Suprapubic skin (tissue), 4 donors: ENCODE measurements around the gene ANAPC13. TPM values are rescaled to one million over a fixed set of nuclear protein-coding genes. Genes with fewer than 3 reads are reported as not detected.
A peak's percentile ranks its signal among the peaks of the same experiment; 100 is the strongest.

ENCODE experiments used
- DNase-seq, 2 donors: peaks; one replicate each; pipeline ENCODE4 v3.0.0-alpha.2; 2019; ENCODE audit warnings: low spot score in 2 of 2
- H3K27ac ChIP-seq: fragments of 200-600 bp; sonication (generic); one replicate; pipeline ENCODE4 v1.5.1; 2019
- H3K27me3 ChIP-seq: fragments of 200-600 bp; sonication (generic); one replicate; pipeline ENCODE4 v1.5.1; 2019
- H3K36me3 ChIP-seq: fragments of 200-600 bp; sonication (generic); one replicate; pipeline ENCODE4 v1.5.1; 2019
- H3K4me1 ChIP-seq: fragments of 200-600 bp; sonication (generic); one replicate; pipeline ENCODE4 v1.5.1; 2019
- H3K4me3 ChIP-seq: fragments of 200-600 bp; sonication (generic); one replicate; pipeline ENCODE4 v1.5.1; 2019; ENCODE audit warnings: mild to moderate bottlenecking
- H3K9me3 ChIP-seq: fragments of 200-600 bp; sonication (generic); one replicate; pipeline ENCODE4 v1.5.1; 2019
- EP300 ChIP-seq: sonication (generic); formaldehyde crosslinking; IDR thresholded peaks from one replicate; pipeline ENCODE4 v1.6.1; 2017; ENCODE audit warnings: antibody characterized with exemption
- POLR2A ChIP-seq, 2 donors: fragments of 450-650 bp; IDR thresholded peaks; one replicate each; pipeline ENCODE4 v1.6.1; 2017; ENCODE audit warnings: antibody characterized with exemption in 2 of 2, mild to moderate bottlenecking in 2 of 2, moderate library complexity in 2 of 2
- POLR2AphosphoS5 ChIP-seq, 3 donors: sonication (generic); formaldehyde crosslinking; IDR thresholded peaks; one replicate each; pipeline ENCODE4 v1.6.1; 2017; ENCODE audit warnings: antibody characterized with exemption in 3 of 3
- WGBS: methylation state at CpG from one replicate; pipeline ENCODE4 v1.1.5; 2018; 5-methylcytosine and 5-hydroxymethylcytosine counted together
- total RNA-seq, 4 donors: library from RNA; depleted of rRNA; stranded (reverse); fragments of >200 nt; gene quantifications; one replicate each; pipeline ENCODE4 v1.1.0, GENCODE V29; 2016
- TF ChIP-seq, protein P1 (sequence below), 2 donors: fragments of 200-600 bp in 1 of 2; fragments of 450-650 bp in 1 of 2; sonication (generic) in 1 of 2; IDR thresholded peaks; one replicate each; pipeline ENCODE4 v1.5.1; 2016 to 2019; ENCODE audit warnings: antibody characterized with exemption in 2 of 2, mild to moderate bottlenecking in 1 of 2, moderate library complexity in 1 of 2

Gene ANAPC13
- total RNA-seq, 4 donors from 2014 or later = 20.8 to 51.2 (median 46.0) TPM

DNA sequence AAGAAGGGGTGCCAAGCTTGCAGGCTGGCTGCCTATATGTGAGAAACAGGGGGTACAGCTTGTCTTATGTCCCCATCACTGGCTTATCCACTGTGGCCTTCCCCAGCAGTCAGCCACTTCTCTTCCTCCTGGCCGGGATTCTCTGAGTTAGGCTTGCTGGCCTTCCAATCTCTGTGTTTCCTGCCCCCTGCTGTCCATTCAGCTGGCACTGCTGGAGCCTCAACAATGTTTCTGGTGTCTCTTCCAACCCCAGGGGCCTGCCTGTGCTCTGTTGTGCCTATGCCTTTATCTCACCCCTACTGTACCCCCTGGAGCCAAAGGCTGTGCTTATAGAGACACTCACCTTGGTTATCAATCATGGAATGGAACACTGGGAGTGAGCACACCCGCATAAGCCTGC, 36.5 kb downstream of the ANAPC13 start:
- WGBS = 42% methylated on average over 1 of the region's 2 CpGs
- Histone ChIP-seq H3K4me1 (peaks cover 21% of the 10 kb centered on the region), H3K27ac (no peak overlapping the region), H3K4me3 (no peak overlapping the region), H3K9me3 (no peaks in the 10 kb centered on the region), H3K36me3 (no peaks in the 10 kb centered on the region), H3K27me3 (no peaks in the 10 kb centered on the region)
- no peak for TF ChIP-seq EP300
- no peak for TF ChIP-seq POLR2AphosphoS5 (IDR thresholded peaks at IDR 0.05)
- TF ChIP-seq, protein P1, sequence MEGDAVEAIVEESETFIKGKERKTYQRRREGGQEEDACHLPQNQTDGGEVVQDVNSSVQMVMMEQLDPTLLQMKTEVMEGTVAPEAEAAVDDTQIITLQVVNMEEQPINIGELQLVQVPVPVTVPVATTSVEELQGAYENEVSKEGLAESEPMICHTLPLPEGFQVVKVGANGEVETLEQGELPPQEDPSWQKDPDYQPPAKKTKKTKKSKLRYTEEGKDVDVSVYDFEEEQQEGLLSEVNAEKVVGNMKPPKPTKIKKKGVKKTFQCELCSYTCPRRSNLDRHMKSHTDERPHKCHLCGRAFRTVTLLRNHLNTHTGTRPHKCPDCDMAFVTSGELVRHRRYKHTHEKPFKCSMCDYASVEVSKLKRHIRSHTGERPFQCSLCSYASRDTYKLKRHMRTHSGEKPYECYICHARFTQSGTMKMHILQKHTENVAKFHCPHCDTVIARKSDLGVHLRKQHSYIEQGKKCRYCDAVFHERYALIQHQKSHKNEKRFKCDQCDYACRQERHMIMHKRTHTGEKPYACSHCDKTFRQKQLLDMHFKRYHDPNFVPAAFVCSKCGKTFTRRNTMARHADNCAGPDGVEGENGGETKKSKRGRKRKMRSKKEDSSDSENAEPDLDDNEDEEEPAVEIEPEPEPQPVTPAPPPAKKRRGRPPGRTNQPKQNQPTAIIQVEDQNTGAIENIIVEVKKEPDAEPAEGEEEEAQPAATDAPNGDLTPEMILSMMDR (IDR thresholded peaks at IDR 0.05) = peak in 1 of 2 donors; percentile 26
- no peak for TF ChIP-seq POLR2A (IDR thresholded peaks at IDR 0.05)
- DNase-seq = no peak

DNA sequence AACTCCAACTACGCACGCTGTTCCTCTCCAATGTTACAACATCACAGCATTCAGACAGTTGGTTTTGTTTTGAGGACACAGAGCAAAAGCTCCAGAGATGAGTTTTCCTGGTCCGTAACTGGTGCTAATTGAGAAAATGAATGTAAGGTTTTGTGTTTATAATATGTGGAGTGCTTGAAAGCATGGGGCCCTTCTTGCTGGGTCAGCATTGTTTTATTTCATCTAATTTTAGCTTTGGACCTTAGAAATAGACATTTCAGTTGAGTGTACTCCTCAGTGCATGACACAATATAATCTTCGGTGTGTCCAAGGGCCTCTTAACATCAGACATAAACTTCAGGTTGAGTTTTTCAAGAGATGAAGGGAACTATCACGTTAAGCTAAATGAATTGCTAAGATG, 37.1 kb downstream of the ANAPC13 start:
- Histone ChIP-seq H3K4me1 (peaks cover 21% of the 10 kb centered on the region), H3K4me3 (no peak overlapping the region), H3K36me3 (no peaks in the 10 kb centered on the region), H3K27ac (no peak overlapping the region), H3K9me3 (no peaks in the 10 kb centered on the region), H3K27me3 (no peaks in the 10 kb centered on the region)
- DNase-seq = no peak
- TF ChIP-seq EP300 (no peak), POLR2A (IDR thresholded peaks at IDR 0.05) (no peak), POLR2AphosphoS5 (IDR thresholded peaks at IDR 0.05) (no peak)
- TF ChIP-seq, protein P1 (IDR thresholded peaks at IDR 0.05) = no peak
- WGBS = 97% methylated on average over 5 of the region's 5 CpGs

DNA sequence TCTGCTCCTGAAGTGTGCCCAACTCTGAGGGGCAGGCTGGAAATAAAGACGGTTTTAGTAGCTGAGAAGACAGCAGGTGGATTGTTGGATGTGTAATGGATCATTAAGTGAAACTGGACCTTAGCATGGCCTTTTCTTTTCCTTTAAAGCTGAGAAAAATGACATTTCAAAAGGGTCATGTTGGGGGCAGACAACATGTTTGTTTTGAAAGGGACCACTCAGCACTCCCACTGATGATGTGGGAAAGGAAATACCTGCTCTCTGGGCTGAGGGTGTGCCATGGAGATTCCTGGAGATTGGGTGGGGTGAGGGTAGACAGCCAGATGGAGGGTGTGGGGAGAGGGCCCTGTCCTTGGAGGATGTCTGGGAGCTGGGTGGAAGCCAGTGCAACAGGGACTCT, 38.4 kb downstream of the ANAPC13 start:
- TF ChIP-seq, protein P1 (IDR thresholded peaks at IDR 0.05) = no peak
- no peak for TF ChIP-seq EP300
- no peak for TF ChIP-seq POLR2A (IDR thresholded peaks at IDR 0.05)
- Histone ChIP-seq H3K27ac (no peak overlapping the region), H3K4me3 (no peak overlapping the region), H3K36me3 (no peaks in the 10 kb centered on the region), H3K4me1 (peaks cover 21% of the 10 kb centered on the region), H3K27me3 (no peaks in the 10 kb centered on the region), H3K9me3 (no peaks in the 10 kb centered on the region)
- no peak for DNase-seq
- 93% methylated on average over 1 of the region's 1 CpG for WGBS

DNA sequence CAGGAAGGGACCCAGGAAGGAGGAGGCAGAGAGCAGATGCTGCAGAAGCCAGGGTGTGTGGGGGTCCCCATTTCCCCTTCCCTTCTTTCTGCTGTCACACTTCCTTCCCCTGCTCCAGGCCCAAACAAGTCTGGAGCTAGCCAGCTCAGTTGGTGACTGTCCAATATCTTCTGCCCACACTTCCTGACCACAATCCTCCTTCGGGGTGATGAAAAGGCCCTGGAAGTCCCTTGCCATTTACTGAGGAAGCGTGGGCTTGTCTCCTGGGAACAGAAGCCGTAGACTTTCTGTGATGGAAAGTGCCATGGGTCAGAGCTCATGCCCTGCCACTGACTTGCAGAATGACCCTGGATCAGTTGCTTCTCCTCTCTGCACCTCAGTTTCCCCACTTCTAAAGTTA, 39.0 kb downstream of the ANAPC13 start:
- Histone ChIP-seq H3K9me3 (no peaks in the 10 kb centered on the region), H3K36me3 (no peaks in the 10 kb centered on the region), H3K4me3 (no peak overlapping the region), H3K27ac (no peak overlapping the region), H3K4me1 (peaks cover 21% of the 10 kb centered on the region), H3K27me3 (no peaks in the 10 kb centered on the region)
- 50% methylated on average over 3 of the region's 3 CpGs for whole genome bisulfite sequencing
- TF ChIP-seq, protein P1 (IDR thresholded peaks at IDR 0.05) = no peak
- TF ChIP-seq POLR2AphosphoS5 (IDR thresholded peaks at IDR 0.05) (no peak), POLR2A (IDR thresholded peaks at IDR 0.05) (no peak), EP300 (no peak)
- no peak for DNase-seq

GRCh38 chr3:134445636-134446035, 40.1 kb downstream of the ANAPC13 start:
- Histone ChIP-seq H3K9me3 (no peaks in the 10 kb centered on the region), H3K4me3 (no peak overlapping the region), H3K27ac (no peak overlapping the region), H3K36me3 (no peaks in the 10 kb centered on the region), H3K27me3 (no peaks in the 10 kb centered on the region), H3K4me1 (peaks cover 21% of the 10 kb centered on the region)
- WGBS = 36% methylated on average over 1 of the region's 1 CpG
- DNase-seq = peak in 1 of 2 donors; percentile 75
- no peak for TF ChIP-seq EP300
- peak in 1 of 3 donors; percentile 43 for TF ChIP-seq POLR2AphosphoS5 (IDR thresholded peaks at IDR 0.05)
- TF ChIP-seq, protein P1 (IDR thresholded peaks at IDR 0.05) = no peak
- no peak for TF ChIP-seq POLR2A (IDR thresholded peaks at IDR 0.05)
